ENCODE data around the gene MOGAT2. TPM values are rescaled to one million over a fixed set of nuclear protein-coding genes. Genes with fewer than 3 reads are reported as not detected.

Gene MOGAT2
- total RNA-seq, 2 donors from 2014 or later, result not detected

DNA sequence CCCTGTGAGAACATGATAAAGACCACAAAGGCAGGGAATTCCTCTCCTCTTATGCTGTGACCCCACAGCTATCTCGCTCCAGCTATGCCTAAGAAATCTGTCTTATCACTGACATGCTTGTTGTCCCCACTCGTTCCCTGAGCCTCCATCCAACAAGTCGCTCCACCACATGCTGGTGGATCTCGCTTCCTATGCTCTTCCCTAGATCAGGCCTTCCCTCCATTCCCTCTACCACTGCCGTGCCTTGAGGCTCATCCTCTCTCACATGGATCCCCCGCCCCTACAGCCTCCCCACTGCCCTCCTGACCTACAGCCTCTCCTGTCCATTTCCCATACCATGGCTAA lies 49.6 kb downstream of the MOGAT2 start:
- no peak overlapping the region for H3K4me3 Mint-ChIP-seq
- no peaks in the 10 kb centered on the region for H3K36me3 Mint-ChIP-seq (ENCODE audit: low read depth)
- peaks cover 8% of the 10 kb centered on the region for H3K9me3 Mint-ChIP-seq
- peaks cover 22% of the 10 kb centered on the region for H3K4me1 Mint-ChIP-seq
- Histone ChIP-seq H3K9ac (ENCODE audit: extremely low read depth, low read length, poor library complexity, severe bottlenecking) (no peak overlapping the region), H3K4me1 (ENCODE audit: control insufficient read depth, insufficient read depth, low read length) (no peaks in the 10 kb centered on the region), H3K27me3 (ENCODE audit: control insufficient read depth, insufficient read depth, low read length, poor library complexity, severe bottlenecking) (peaks cover 24% of the 10 kb centered on the region), H3K9me3 (ENCODE audit: control insufficient read depth, low read length) (no peaks in the 10 kb centered on the region), H3K36me3 (ENCODE audit: control insufficient read depth, insufficient read depth, low read length) (no peaks in the 10 kb centered on the region), H3K27ac (ENCODE audit: low read depth, low read length) (no peak overlapping the region), H3K4me3 (ENCODE audit: low read length) (no peak overlapping the region)
- TF ChIP-seq, protein P1, sequence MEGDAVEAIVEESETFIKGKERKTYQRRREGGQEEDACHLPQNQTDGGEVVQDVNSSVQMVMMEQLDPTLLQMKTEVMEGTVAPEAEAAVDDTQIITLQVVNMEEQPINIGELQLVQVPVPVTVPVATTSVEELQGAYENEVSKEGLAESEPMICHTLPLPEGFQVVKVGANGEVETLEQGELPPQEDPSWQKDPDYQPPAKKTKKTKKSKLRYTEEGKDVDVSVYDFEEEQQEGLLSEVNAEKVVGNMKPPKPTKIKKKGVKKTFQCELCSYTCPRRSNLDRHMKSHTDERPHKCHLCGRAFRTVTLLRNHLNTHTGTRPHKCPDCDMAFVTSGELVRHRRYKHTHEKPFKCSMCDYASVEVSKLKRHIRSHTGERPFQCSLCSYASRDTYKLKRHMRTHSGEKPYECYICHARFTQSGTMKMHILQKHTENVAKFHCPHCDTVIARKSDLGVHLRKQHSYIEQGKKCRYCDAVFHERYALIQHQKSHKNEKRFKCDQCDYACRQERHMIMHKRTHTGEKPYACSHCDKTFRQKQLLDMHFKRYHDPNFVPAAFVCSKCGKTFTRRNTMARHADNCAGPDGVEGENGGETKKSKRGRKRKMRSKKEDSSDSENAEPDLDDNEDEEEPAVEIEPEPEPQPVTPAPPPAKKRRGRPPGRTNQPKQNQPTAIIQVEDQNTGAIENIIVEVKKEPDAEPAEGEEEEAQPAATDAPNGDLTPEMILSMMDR (conservative IDR thresholded peaks at IDR 0.05), result no peak
- WGBS, 2 experiments (ENCODE audit: insufficient coverage in 1 of 2, insufficient read length in 1 of 2), result 74 to 81% methylated on average over 3 to 6 of the region's 6 CpGs
- H3K27ac Mint-ChIP-seq, result no peak overlapping the region
- DNase-seq, result peak; percentile 57
- peaks cover 71% of the 10 kb centered on the region for H3K27me3 Mint-ChIP-seq (ENCODE audit: insufficient read depth)

- H3K4me3 ChIP-seq (ENCODE audit: low read length), result no peak overlapping the region
- no peaks in the 10 kb centered on the region for H3K36me3 ChIP-seq (ENCODE audit: control insufficient read depth, insufficient read depth, low read length)
- no peak for DNase-seq
- H3K9me3 ChIP-seq (ENCODE audit: control insufficient read depth, low read length), result no peaks in the 10 kb centered on the region
- WGBS, 2 experiments (ENCODE audit: insufficient coverage in 1 of 2, insufficient read length in 1 of 2), result 60% methylated on average over 1 of the region's 1 CpG; no CpG with 5 or more reads in 1 of the 2 experiments
- peaks cover 24% of the 10 kb centered on the region for H3K27me3 ChIP-seq (ENCODE audit: control insufficient read depth, insufficient read depth, low read length, poor library complexity, severe bottlenecking)
- Mint-ChIP-seq H3K27me3 (ENCODE audit: insufficient read depth) (peaks cover 75% of the 10 kb centered on the region), H3K4me3 (no peak overlapping the region), H3K36me3 (ENCODE audit: low read depth) (no peaks in the 10 kb centered on the region), H3K4me1 (peaks cover 22% of the 10 kb centered on the region), H3K27ac (no peak overlapping the region), H3K9me3 (peaks cover 8% of the 10 kb centered on the region)
- no peak overlapping the region for H3K27ac ChIP-seq (ENCODE audit: low read depth, low read length)
- no peak overlapping the region for H3K9ac ChIP-seq (ENCODE audit: extremely low read depth, low read length, poor library complexity, severe bottlenecking)
- H3K4me1 ChIP-seq (ENCODE audit: control insufficient read depth, insufficient read depth, low read length), result no peaks in the 10 kb centered on the region
- TF ChIP-seq, protein P1 (conservative IDR thresholded peaks at IDR 0.05), result no peak
These were observed 50.1 kb downstream of the MOGAT2 start for GRCh38 chr11:75767793-75768111.

DNA sequence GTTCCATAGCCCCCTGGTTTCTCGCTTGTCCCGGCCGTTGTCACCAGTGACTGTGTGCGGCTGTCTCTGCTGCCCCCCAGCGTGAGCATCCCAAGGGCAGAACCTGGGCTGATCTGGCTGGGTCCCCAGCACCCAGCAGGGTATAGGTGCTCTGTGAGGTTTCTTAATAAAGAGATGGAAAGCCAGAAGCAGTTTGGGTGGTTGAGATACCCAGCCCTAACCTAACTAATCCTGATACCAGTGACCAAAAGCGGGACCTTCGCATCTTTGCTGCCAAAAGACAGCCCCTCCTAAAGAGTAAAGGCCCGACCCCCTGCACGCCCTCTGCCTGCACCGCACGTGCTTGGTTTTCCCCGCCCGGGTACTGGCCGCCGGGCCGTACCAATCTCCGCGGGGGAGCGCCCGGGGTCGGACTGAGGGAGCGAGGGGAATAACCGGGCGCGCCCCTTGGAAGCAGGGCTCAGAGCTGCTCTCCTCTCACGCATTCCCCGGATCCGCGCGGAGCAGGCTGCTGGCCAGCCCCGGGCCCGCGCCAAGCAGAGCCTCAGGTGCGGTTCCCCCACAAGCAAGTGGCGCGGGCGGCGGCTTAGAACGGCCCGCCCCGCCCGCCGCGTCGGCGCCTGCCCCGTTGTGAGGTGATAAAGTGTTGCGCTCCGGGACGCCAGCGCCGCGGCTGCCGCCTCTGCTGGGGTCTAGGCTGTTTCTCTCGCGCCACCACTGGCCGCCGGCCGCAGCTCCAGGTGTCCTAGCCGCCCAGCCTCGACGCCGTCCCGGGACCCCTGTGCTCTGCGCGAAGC lies 50.7 kb downstream of the MOGAT2 start, which contains the start of gene DGAT2:
TSS of gene DGAT2 (plus strand) at position 667 of the 797 bp plus-strand sequence. CDS start 214 bp downstream, outside the sequence.
- H3K4me3 Mint-ChIP-seq, result peak within 1 kb of the TSS; percentile 43
- peaks cover 24% of the 10 kb centered on the region for H3K27me3 ChIP-seq (ENCODE audit: control insufficient read depth, insufficient read depth, low read length, poor library complexity, severe bottlenecking)

More for the DNA sequence above, 50.7 kb downstream of the MOGAT2 start, which contains the start of gene DGAT2:
- TF ChIP-seq, protein P1 (conservative IDR thresholded peaks at IDR 0.05), result peak; percentile 50
- no peaks in the 10 kb centered on the region for H3K4me1 ChIP-seq (ENCODE audit: control insufficient read depth, insufficient read depth, low read length)
- no peaks in the 10 kb centered on the region for H3K36me3 ChIP-seq (ENCODE audit: control insufficient read depth, insufficient read depth, low read length)
- peak within 1 kb of the TSS; percentile 62 for H3K27ac ChIP-seq (ENCODE audit: low read depth, low read length)
- peak within 1 kb of the TSS; percentile 87 for H3K9ac ChIP-seq (ENCODE audit: extremely low read depth, low read length, poor library complexity, severe bottlenecking)
- Mint-ChIP-seq H3K9me3 (peaks cover 8% of the 10 kb centered on the region), H3K4me1 (peaks cover 19% of the 10 kb centered on the region), H3K27ac (peak within 1 kb of the TSS; percentile 49), H3K27me3 (ENCODE audit: insufficient read depth) (peaks cover 75% of the 10 kb centered on the region), H3K36me3 (ENCODE audit: low read depth) (no peaks in the 10 kb centered on the region)
- peak within 1 kb of the TSS; percentile 75 for H3K4me3 ChIP-seq (ENCODE audit: low read length)
- 0 to 6% methylated on average over 26 to 66 of the region's 66 CpGs for WGBS, 2 experiments (ENCODE audit: insufficient coverage in 1 of 2, insufficient read length in 1 of 2)
- H3K9me3 ChIP-seq (ENCODE audit: control insufficient read depth, low read length), result no peaks in the 10 kb centered on the region
- DNase-seq, result peak; percentile 91
